Lower leg skin (tissue), 3 donors: ENCODE results near the gene PSPC1.

Experiments used
- POLR2A ChIP-seq, 2 donors: fragments of 450-650 bp; IDR thresholded peaks; one replicate each; pipeline ENCODE4 v1.6.1; 2016 to 2017; ENCODE audit warnings: antibody characterized with exemption in 2 of 2, mild to moderate bottlenecking in 1 of 2, moderate library complexity in 1 of 2
- TF ChIP-seq, protein P1 (sequence below), 3 donors: fragments of 450-650 bp; IDR thresholded peaks; one replicate each; pipeline ENCODE4 v1.5.1; 2016; ENCODE audit warnings: antibody characterized with exemption in 3 of 3, mild to moderate bottlenecking in 3 of 3, moderate library complexity in 2 of 3

- TF ChIP-seq POLR2A (IDR thresholded peaks at IDR 0.05) = no peak
- TF ChIP-seq, protein P1, sequence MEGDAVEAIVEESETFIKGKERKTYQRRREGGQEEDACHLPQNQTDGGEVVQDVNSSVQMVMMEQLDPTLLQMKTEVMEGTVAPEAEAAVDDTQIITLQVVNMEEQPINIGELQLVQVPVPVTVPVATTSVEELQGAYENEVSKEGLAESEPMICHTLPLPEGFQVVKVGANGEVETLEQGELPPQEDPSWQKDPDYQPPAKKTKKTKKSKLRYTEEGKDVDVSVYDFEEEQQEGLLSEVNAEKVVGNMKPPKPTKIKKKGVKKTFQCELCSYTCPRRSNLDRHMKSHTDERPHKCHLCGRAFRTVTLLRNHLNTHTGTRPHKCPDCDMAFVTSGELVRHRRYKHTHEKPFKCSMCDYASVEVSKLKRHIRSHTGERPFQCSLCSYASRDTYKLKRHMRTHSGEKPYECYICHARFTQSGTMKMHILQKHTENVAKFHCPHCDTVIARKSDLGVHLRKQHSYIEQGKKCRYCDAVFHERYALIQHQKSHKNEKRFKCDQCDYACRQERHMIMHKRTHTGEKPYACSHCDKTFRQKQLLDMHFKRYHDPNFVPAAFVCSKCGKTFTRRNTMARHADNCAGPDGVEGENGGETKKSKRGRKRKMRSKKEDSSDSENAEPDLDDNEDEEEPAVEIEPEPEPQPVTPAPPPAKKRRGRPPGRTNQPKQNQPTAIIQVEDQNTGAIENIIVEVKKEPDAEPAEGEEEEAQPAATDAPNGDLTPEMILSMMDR (IDR thresholded peaks at IDR 0.05) = no peak
Observed at GRCh38 chr13:19681517-19681916, 101.2 kb downstream of the PSPC1 start.
